Measurements from ENCODE around the gene GMIP. TPM values are rescaled to one million over a fixed set of nuclear protein-coding genes. Genes with fewer than 3 reads are reported as not detected.

The GMIP gene
- total and polyA plus RNA-seq, 4 donors: 0.89 to 6.5 (median 4.3) TPM

GRCh38 chr19:19637186-19637522 lies 6.3 kb downstream of the GMIP start:
- Histone ChIP-seq H3K36me3 (ENCODE audit: control insufficient read depth in 4 of 4, insufficient read depth in 3 of 4, low read depth in 1 of 4, low read length in 3 of 4) (peaks cover 3 to 12% (median 5%) of the 10 kb centered on the region in 4 donors), H3K27me3 (ENCODE audit: control insufficient read depth in 4 of 4, insufficient read depth in 4 of 4, low read length in 3 of 4) (no peaks in the 10 kb centered on the region), H3K27ac (ENCODE audit: low read depth in 1 of 2, low read length in 2 of 2) (no peak overlapping the region), H3K4me3 (ENCODE audit: low read depth in 1 of 3, low read length in 3 of 3) (no peak overlapping the region), H3K9ac (ENCODE audit: low read depth in 1 of 2, low read length in 2 of 2) (no peak overlapping the region), H3K4me1 (ENCODE audit: control insufficient read depth in 4 of 4, insufficient read depth in 4 of 4, low read length in 3 of 4) (no peaks in the 10 kb centered on the region), H3K9me3 (ENCODE audit: control insufficient read depth in 4 of 4, low read length in 3 of 4) (no peaks in the 10 kb centered on the region)
- no peak for DNase-seq (ENCODE audit: low spot score)
- 69% methylated on average over 27 of the region's 27 CpGs for WGBS
- TF ChIP-seq REST (IDR thresholded peaks at IDR 0.05) (no peak), HNF4G (IDR thresholded peaks at IDR 0.05) (no peak), GABPA (IDR thresholded peaks at IDR 0.05 in 1 of 2, conservative IDR thresholded peaks at IDR 0.05 in 1 of 2) (no peak), EGR1 (IDR thresholded peaks at IDR 0.05; ENCODE audit: low read depth in 2 of 2) (no peak), RAD21 (IDR thresholded peaks at IDR 0.05) (no peak), JUND (IDR thresholded peaks at IDR 0.05) (no peak), MAX (IDR thresholded peaks at IDR 0.05) (no peak), SP1 (IDR thresholded peaks at IDR 0.05) (no peak), ZBTB33 (IDR thresholded peaks at IDR 0.05) (no peak), FOXA1 (IDR thresholded peaks at IDR 0.05) (no peak), CTCF (IDR thresholded peaks at IDR 0.05; ENCODE audit: low read depth, low read length, missing input control) (no peak), HNF4A (conservative IDR thresholded peaks at IDR 0.05) (no peak), TAF1 (conservative IDR thresholded peaks at IDR 0.05) (no peak)

- H3K9me3 ChIP-seq (ENCODE audit: control insufficient read depth in 4 of 4, low read length in 3 of 4): no peaks in the 10 kb centered on the region
- H3K27ac ChIP-seq (ENCODE audit: low read depth in 1 of 2, low read length in 2 of 2): no peak overlapping the region
- peaks cover 3 to 11% (median 5%) of the 10 kb centered on the region in 4 donors for H3K36me3 ChIP-seq (ENCODE audit: control insufficient read depth in 4 of 4, insufficient read depth in 3 of 4, low read depth in 1 of 4, low read length in 3 of 4)
- no peaks in the 10 kb centered on the region for H3K4me1 ChIP-seq (ENCODE audit: control insufficient read depth in 4 of 4, insufficient read depth in 4 of 4, low read length in 3 of 4)
- no peak overlapping the region for H3K9ac ChIP-seq (ENCODE audit: low read depth in 1 of 2, low read length in 2 of 2)
- H3K27me3 ChIP-seq (ENCODE audit: control insufficient read depth in 4 of 4, insufficient read depth in 4 of 4, low read length in 3 of 4): no peaks in the 10 kb centered on the region
- TF ChIP-seq RXRA (IDR thresholded peaks at IDR 0.05) (no peak), ATF3 (IDR thresholded peaks at IDR 0.05) (no peak), EGR1 (IDR thresholded peaks at IDR 0.05; ENCODE audit: low read depth in 2 of 2) (no peak), RAD21 (IDR thresholded peaks at IDR 0.05) (no peak), CTCF (IDR thresholded peaks at IDR 0.05; ENCODE audit: low read depth, low read length, missing input control) (no peak), HNF4G (IDR thresholded peaks at IDR 0.05) (no peak), FOXA2 (IDR thresholded peaks at IDR 0.05) (no peak), JUND (IDR thresholded peaks at IDR 0.05) (no peak), NR2F2 (IDR thresholded peaks at IDR 0.05) (no peak), HNF4A (conservative IDR thresholded peaks at IDR 0.05) (no peak), YY1 (IDR thresholded peaks at IDR 0.05) (no peak)
- WGBS: 98% methylated on average over 9 of the region's 9 CpGs
- no peak for DNase-seq (ENCODE audit: low spot score)
- H3K4me3 ChIP-seq (ENCODE audit: low read depth in 1 of 3, low read length in 3 of 3): no peak overlapping the region
Measured at GRCh38 chr19:19636573-19637185, 6.8 kb downstream of the GMIP start.

All from liver (tissue), 9 donors.